HG03457 (cell line): Measurements from ENCODE around the gene TICAM1.
"Not testable (repeated sequence)": the region's sequence is repeated elsewhere in the genome, so short reads cannot be mapped to it uniquely, and the experiment has no call there.

ENCODE experiments used
- ATAC-seq: cut with Tn5 transposase; IDR thresholded peaks from one replicate; pipeline ENCODE4 v1.9.1; 2021; ENCODE audit warnings: moderate number of reproducible peaks; ENCODE audit not compliant: unreplicated experiment

TICAM1 gene

GRCh38 chr19:4845975-4846374, 14.5 kb upstream of the TICAM1 start:
- ATAC-seq = not testable (repeated sequence)

GRCh38 chr19:4844348-4845179, 13.1 kb upstream of the TICAM1 start:
- no peak for ATAC-seq

- no peak for ATAC-seq
Measured at GRCh38 chr19:4843647-4843965, 12.1 kb upstream of the TICAM1 start.

- no peak for ATAC-seq
Measured at GRCh38 chr19:4839192-4839591, 7.7 kb upstream of the TICAM1 start.

- ATAC-seq = no peak
Measured at GRCh38 chr19:4832776-4833175, 1.3 kb upstream of the TICAM1 start.

GRCh38 chr19:4831979-4832340, 448 bp upstream of the TICAM1 start:
- not testable (repeated sequence) for ATAC-seq

- ATAC-seq = no peak
Measured at GRCh38 chr19:4830768-4831265, 695 bp downstream of the TICAM1 start.

GRCh38 chr19:4830332-4830731, 1.2 kb downstream of the TICAM1 start:
- ATAC-seq = no peak

- ATAC-seq = no peak
Measured at GRCh38 chr19:4829001-4829712, 2.4 kb downstream of the TICAM1 start.

GRCh38 chr19:4823577-4823976, 7.9 kb downstream of the TICAM1 start:
- ATAC-seq = no peak

- ATAC-seq = not testable (repeated sequence)
Measured at GRCh38 chr19:4822354-4822753, 9.2 kb downstream of the TICAM1 start.

GRCh38 chr19:4821265-4821664, 10.2 kb downstream of the TICAM1 start:
- ATAC-seq = no peak

- no peak for ATAC-seq
Measured at GRCh38 chr19:4817467-4818277, 13.8 kb downstream of the TICAM1 start.

GRCh38 chr19:4816950-4817278, 14.6 kb downstream of the TICAM1 start:
- ATAC-seq = no peak

GRCh38 chr19:4816202-4816949, 15.1 kb downstream of the TICAM1 start:
- no peak for ATAC-seq

- no peak for ATAC-seq
Measured at GRCh38 chr19:4815426-4816201, 15.9 kb downstream of the TICAM1 start.

GRCh38 chr19:4814625-4815425, 16.7 kb downstream of the TICAM1 start:
- no peak for ATAC-seq

GRCh38 chr19:4811328-4812131, 20.0 kb downstream of the TICAM1 start:
- no peak for ATAC-seq
